ENCODE results near the gene GHR.
"Not testable (repeated sequence)": the region's sequence is repeated elsewhere in the genome, so short reads cannot be mapped to it uniquely, and the experiment has no call there.

GHR gene

DNA sequence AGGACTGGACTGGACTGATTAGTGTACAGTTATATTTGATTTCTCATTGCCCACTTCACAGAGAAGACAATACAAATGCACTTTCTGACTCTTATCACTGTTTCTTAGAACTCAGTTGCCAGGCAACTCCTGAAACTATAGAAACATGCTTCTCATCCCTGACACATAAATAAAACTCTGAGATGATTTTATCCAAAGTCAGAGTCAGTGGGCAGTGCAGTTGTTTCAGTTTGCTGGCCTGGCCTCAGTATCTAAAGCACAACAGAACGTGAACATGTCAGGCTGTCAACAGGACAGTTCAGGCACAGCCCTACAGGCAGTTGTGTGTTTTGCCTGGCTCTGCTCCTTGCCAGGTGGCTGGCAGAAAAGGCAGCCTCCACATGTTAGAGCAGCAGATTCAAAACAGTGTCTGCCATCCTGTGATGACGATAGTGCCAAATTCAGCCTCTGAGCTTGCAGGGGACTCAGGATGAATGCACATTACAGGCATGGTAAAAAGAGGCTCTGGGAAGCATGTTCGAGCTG is 268.2 kb downstream of the GHR start:
- peak in 25 of 56 donors; percentile 0 to 51 (median 5) for DNase-seq

GRCh38 chr5:42701351-42702059 is 278.3 kb downstream of the GHR start:
- no peak for DNase-seq

- DNase-seq = no peak
Observed at GRCh38 chr5:42703238-42703637, 280.0 kb downstream of the GHR start.

DNA sequence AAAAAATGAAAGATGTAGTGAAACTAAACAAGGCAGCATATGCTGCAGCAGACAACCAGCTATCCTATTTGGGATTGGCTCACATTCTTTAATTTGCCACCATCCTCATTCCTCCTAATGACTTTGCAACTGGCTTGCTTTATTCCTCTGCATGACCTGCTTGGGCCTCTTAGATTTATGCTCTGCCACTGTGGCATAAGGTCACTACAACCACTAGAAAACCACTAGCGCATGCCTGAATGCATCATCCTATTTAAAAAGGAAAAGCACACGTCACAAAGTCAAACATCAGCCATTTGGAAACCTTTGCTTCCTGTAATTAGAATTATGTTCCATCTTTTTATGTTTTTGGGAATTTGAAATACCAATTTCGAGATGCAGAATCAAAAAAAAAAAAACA is 292.5 kb downstream of the GHR start:
- DNase-seq = no peak

GRCh38 chr5:42718591-42718990 is 295.4 kb downstream of the GHR start:
- no peak for DNase-seq

DNA sequence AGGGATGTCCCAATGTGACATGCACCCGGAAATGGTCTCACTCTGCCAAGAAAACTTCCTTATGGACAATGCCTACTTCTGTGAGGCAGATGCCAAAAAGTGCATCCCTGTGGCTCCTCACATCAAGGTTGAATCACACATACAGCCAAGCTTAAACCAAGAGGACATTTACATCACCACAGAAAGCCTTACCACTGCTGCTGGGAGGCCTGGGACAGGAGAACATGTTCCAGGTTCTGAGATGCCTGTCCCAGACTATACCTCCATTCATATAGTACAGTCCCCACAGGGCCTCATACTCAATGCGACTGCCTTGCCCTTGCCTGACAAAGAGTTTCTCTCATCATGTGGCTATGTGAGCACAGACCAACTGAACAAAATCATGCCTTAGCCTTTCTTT is 295.8 kb downstream of the GHR start:
- DNase-seq = no peak

DNA sequence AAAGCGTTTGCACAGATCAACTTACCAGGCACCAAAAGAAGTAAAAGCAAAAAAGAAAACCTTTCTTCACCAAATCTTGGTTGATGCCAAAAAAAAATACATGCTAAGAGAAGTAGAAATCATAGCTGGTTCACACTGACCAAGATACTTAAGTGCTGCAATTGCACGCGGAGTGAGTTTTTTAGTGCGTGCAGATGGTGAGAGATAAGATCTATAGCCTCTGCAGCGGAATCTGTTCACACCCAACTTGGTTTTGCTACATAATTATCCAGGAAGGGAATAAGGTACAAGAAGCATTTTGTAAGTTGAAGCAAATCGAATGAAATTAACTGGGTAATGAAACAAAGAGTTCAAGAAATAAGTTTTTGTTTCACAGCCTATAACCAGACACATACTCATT is 297.0 kb downstream of the GHR start:
- DNase-seq = no peak

GRCh38 chr5:42721484-42721883 is 298.2 kb downstream of the GHR start:
- DNase-seq = no peak

- not testable (repeated sequence) for DNase-seq
Observed at GRCh38 chr5:42734531-42735058, 311.4 kb downstream of the GHR start.

DNA sequence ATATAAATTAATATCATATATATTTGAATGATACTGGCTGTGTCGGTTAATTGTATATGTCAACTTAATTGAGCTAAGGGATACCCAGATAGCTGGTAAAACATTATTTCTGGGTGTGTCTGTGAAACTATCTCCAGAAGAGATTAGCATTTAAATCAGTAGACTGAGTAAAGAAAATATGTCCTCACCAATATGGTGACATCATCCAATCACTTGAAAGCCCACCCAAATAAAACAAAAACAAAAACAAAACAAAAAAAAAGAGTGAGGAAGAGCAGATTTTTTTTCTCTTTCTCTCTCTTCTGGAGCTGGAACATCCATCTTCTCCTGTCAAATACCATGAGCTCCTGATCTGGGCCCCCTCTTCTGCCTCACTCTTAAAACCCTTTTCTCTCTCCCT is 317.7 kb downstream of the GHR start:
- no peak for DNase-seq

- DNase-seq = peak in 6 of 56 donors; percentile 0 to 37 (median 7)
Observed at GRCh38 chr5:42745426-42745825, 322.2 kb downstream of the GHR start.

- no peak for DNase-seq
Observed at GRCh38 chr5:42745856-42746255, 322.6 kb downstream of the GHR start.

DNA sequence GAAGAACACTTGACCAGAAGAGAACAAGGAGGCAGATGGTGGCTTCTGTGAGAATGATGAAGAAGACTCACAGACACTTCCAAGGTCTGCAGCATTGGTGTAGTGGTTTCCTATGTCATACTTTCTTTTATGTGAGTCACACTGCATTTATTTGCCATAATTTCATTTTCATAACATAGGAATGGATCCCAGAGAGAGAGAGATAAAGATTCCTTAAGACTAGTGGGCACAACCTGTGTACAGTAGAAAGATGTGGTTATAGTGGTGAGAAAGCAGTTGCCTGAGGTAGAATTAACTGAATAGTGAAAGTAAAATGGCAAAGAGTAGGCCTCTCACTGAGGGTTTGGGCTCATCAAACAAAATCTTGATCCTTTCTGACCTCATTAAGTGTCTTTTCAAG is 325.8 kb downstream of the GHR start:
- no peak for DNase-seq

- DNase-seq = no peak
Observed at GRCh38 chr5:42750507-42750906, 327.3 kb downstream of the GHR start.

DNA sequence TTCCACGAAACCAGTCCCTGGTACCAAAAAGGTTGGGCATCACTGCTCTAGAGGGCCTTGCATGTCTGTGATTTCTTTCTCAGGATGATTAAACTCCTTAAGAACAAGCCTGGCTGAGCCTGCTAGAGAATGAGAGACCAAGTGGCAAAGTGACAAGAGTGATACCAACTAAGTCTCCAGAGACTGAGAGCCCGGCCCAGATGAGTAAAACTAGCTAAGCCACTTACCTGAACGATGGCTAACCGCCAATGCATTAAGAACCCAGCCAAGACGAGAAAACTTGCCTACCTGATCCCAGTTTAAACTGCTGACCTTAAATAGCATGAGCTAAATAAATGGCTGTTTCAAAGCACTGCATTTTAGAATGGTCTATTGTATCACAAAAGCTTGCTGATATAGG is 327.8 kb downstream of the GHR start:
- no peak for DNase-seq

DNA sequence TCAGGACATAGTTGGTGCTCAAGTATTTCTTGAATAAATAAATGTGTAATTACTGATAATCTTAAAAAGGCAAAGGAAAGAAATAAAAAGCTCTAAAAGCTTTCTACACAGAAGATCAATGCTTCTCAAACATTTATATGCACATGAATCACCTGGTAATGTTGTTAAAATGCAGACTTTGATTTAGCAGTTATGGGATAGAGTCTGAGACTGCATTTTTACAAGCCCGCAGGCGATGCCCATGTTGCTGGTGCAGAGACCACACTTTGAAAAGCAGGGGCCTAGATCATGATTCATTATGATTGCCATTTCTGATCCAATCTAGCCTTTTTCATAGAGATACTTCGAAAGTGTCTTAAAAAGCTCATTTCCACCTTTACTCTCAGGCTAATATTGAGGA is 329.9 kb downstream of the GHR start:
- no peak for DNase-seq

DNA sequence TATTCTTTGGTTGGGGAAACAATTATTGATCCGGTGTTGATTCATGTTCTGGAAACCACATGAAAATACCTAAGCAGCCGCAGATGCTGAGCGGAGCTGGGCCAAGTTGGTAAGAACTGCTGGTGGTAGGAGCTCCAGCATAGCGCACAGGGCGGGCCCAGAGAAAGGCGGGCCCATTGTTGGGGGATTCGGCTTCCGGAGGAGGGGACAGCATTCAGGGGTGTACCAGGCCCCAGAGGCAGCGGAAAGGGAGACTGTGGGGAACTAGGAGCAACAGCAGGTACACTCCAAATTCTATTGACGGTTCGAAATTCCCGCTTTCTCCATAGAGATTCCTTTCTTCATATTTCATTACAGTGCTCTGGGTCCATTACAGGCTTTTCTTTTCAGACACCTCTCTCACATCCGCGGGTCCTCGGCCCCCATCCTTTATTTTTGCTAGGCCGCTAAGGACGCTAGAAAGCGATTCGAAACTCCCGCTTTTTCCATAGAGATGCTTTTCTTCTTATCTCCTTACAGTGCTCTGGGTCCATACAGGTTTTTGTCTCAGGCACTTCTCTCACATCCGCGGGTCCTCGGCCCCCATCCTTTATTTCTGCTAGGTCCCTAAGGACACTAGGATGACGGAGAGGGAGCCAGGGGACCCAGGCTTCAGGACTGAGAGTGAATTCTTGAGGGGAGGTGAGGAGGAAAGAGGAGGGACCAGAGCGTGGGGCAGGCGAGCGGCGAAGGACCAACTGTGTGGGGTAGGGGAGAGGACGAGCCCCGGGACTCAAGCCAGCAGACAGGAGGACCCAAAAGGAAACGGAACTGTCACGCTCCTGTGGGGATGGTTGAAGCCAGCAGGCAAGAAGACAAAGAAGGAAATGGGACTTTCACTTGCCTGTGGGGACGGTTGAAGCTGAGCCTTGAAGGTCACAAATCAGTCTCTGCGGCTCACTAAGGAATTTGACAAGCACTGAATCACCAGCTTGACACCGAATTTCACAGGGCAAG is 333.7 kb downstream of the GHR start, which contains the start of gene CCDC152:
Gene CCDC152, plus strand, starts transcription at position 213 of the 996 bp plus-strand sequence. CDS start 2,304 bp downstream, outside the sequence.
- DNase-seq = peak in 24 of 56 donors; percentile 0 to 38 (median 13)

GRCh38 chr5:42759456-42759855 is 336.2 kb downstream of the GHR start:
- DNase-seq = no peak

GRCh38 chr5:42760426-42760825 is 337.2 kb downstream of the GHR start:
- no peak for DNase-seq

DNA sequence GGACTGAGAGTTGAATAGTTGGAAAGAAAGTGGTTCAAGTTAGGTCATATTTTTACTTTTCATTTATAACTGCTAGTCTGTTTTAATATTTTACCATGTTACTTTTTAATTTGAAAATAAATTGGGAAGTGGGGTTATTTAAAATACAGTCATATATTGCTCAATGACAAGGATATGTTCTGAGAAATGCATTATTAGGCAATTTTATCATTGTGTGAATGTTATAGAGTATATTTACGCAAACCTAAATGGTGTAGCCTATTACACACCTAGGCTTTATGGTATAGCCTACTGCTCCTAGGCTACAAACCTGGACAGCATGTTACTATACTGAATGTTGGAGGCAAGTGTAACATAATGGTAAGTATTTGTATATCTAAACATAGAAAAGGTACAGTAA is 338.6 kb downstream of the GHR start:
- no peak for DNase-seq

DNA sequence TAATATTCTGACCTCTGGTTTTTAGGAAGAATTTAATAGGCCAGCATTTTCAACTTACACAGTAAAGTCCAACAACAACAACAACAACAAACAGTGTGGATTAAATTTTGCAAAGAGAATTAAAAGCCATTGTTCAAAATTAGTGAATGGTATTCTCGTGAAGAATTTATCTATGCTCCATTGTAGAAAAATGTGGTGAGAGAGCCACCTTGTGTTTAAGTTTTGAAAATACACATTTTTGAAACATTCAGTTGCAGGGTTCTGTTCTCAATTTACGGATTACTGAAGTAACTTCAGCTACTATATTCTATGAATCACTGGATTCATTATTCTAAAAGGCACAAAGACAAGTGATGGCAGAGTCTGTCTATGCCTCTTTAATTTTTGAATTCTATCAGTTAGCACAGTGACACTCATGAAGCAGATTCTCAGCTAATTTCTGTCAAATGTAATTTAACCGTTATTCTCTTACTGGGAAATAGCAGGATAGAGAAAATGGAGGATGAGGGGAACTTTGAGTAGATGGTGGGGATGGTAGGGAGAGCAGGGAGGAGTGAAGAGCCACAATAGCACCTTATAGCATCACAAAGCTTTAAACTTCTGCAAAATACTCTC is 344.4 kb downstream of the GHR start:
- peak in 1 of 56 donors; percentile 12 for DNase-seq
